K562 (cell line): ENCODE results near the gene C2orf81. TPM values are rescaled to one million over a fixed set of nuclear protein-coding genes. Genes with fewer than 3 reads are reported as not detected.
A peak's percentile ranks its signal among the peaks of the same experiment; 100 is the strongest.

Experiments used
- BRD4 ChIP-seq: fragments of 200-600 bp; sonication (generic); IDR thresholded peaks from 2 replicates; pipeline ENCODE4 v1.6.1; 2017; ENCODE audit warnings: inconsistent platforms
- BRD9 ChIP-seq: fragments of 450-650 bp; IDR thresholded peaks from 2 replicates; pipeline ENCODE4 v1.6.1; 2018; ENCODE audit warnings: low read depth; ENCODE audit not compliant: partially characterized antibody
- CBX3 ChIP-seq, 2 experiments: IDR thresholded peaks; 1 replicate in 1 of 2; 2 replicates in 1 of 2; pipeline ENCODE4 v1.6.1; 2012; ENCODE audit warnings: inconsistent platforms in 2 of 2, low read length in 2 of 2, borderline replicate concordance in 1 of 2, control low read depth in 1 of 2
- DNMT1 ChIP-seq: fragments of 450-650 bp; IDR thresholded peaks from 2 replicates; pipeline ENCODE4 v1.6.1; 2016; ENCODE audit warnings: antibody characterized with exemption, mild to moderate bottlenecking
- KLF6 ChIP-seq: fragments of 250-450 bp; sonication (Bioruptor Pico); IDR thresholded peaks from 2 replicates; pipeline ENCODE4 v1.4.0; 2020; ENCODE audit warnings: mild to moderate bottlenecking, moderate library complexity, borderline replicate concordance
- LCOR ChIP-seq: sonication (generic); formaldehyde crosslinking; IDR thresholded peaks from 2 replicates; pipeline ENCODE4 v1.8.0; 2022; ENCODE audit warnings: mild to moderate bottlenecking, missing genetic modification reagents
- MTA2 ChIP-seq: fragments of 450-650 bp; IDR thresholded peaks from 2 replicates; pipeline ENCODE4 v1.6.1; 2016; ENCODE audit warnings: low read depth
- NCOA2 ChIP-seq, 2 experiments: fragments of 450-650 bp; IDR thresholded peaks; 2 replicates each; pipeline ENCODE4 v1.6.1; 2018; ENCODE audit warnings: mild to moderate bottlenecking in 2 of 2, moderate library complexity in 1 of 2; ENCODE audit not compliant: partially characterized antibody in 2 of 2
- NR4A1 ChIP-seq, 2 experiments: fragments of 250-450 bp in 1 of 2; fragments of 450-650 bp in 1 of 2; sonication (Bioruptor Pico) in 1 of 2; IDR thresholded peaks; 2 replicates each; pipeline versions ENCODE4 v1.4.0 to v1.6.1; 2016 to 2020; ENCODE audit warnings: mild to moderate bottlenecking in 2 of 2, missing compliant biosample characterization in 1 of 2, missing genetic modification characterization in 1 of 2, moderate library complexity in 1 of 2
- NUFIP1 ChIP-seq: fragments of 450-650 bp; IDR thresholded peaks from 2 replicates; pipeline ENCODE4 v1.6.1; 2018; ENCODE audit not compliant: partially characterized antibody
- POLR2A ChIP-seq: fragments of 450-650 bp; conservative IDR thresholded peaks from 2 replicates; pipeline ENCODE4 v1.6.1; 2016
- PYGO2 ChIP-seq: fragments of 450-650 bp; IDR thresholded peaks from 2 replicates; pipeline ENCODE4 v1.6.1; 2016; ENCODE audit warnings: mild to moderate bottlenecking, missing genetic modification characterization, moderate library complexity, missing compliant biosample characterization
- RB1 ChIP-seq: fragments of 450-650 bp; IDR thresholded peaks from 2 replicates; pipeline ENCODE4 v1.6.1; 2017; ENCODE audit warnings: low read depth, mild to moderate bottlenecking
- SMARCE1 ChIP-seq: fragments of 450-650 bp; IDR thresholded peaks from 2 replicates; pipeline ENCODE4 v1.7.1; 2016; ENCODE audit warnings: mild to moderate bottlenecking
- SRF ChIP-seq, 2 experiments: fragments of 250-450, 450-650 bp in 1 of 2; sonication (Bioruptor Pico) in 1 of 2; sonication (generic) in 1 of 2; formaldehyde crosslinking; IDR thresholded peaks; 2 replicates each; pipeline versions ENCODE4 v1.5.0 to v1.5.1; 2020 to 2022; ENCODE audit warnings: mild to moderate bottlenecking in 1 of 2, missing genetic modification reagents in 1 of 2
- polyA plus RNA-seq, 8 experiments: library from polyadenylated mRNA; depleted of rRNA in 4 of 8; stranded (reverse) in 5 of 8; unstranded in 3 of 8; fragments of >200 nt; fragmentation: Nextera tagmentation in 2 of 8; fragmentation: Illumina TruSeq in 1 of 8; extraction: Ambion mirVana in 2 of 8; extraction: Trizol in 1 of 8; gene quantifications; 2 replicates each; pipeline versions ENCODE4 v1.2.1 to v1.2.3, GENCODE V29; 2011 to 2014; ENCODE audit warnings: inconsistent platforms in 1 of 8, missing spikeins in 1 of 8
- total RNA-seq, 7 experiments: library from RNA; depleted of rRNA in 6 of 7; stranded (reverse); fragments of >200 nt in 6 of 7; fragmentation: Illumina TruSeq in 2 of 7; extraction: Trizol in 2 of 7; gene quantifications; 2 replicates each; pipeline versions ENCODE4 v1.2.1 to v1.2.3, GENCODE V29; 2011 to 2021; ENCODE audit warnings: low replicate concordance in 1 of 7
- TF ChIP-seq, protein P1 (sequence below): sonication (generic); formaldehyde crosslinking; IDR thresholded peaks from 2 replicates; pipeline ENCODE4 v1.8.1; 2023; ENCODE audit warnings: mild to moderate bottlenecking, missing genetic modification reagents, moderate library complexity
- TF ChIP-seq, protein P2 (sequence below): sonication (generic); formaldehyde crosslinking; IDR thresholded peaks from 2 replicates; pipeline ENCODE4 v1.8.1; 2023; ENCODE audit warnings: mild to moderate bottlenecking, missing genetic modification reagents
- TF ChIP-seq, protein P3 (sequence below): fragments of 250-450 bp; sonication (Bioruptor Pico); IDR thresholded peaks from 2 replicates; pipeline ENCODE4 v1.4.0; 2020

The C2orf81 gene
- total and polyA plus RNA-seq, 9 of the 15 experiments (the other 6 are each of a cell fraction or from before 2014, with no cell fraction given): 0.06 TPM; not detected in 8

DNA sequence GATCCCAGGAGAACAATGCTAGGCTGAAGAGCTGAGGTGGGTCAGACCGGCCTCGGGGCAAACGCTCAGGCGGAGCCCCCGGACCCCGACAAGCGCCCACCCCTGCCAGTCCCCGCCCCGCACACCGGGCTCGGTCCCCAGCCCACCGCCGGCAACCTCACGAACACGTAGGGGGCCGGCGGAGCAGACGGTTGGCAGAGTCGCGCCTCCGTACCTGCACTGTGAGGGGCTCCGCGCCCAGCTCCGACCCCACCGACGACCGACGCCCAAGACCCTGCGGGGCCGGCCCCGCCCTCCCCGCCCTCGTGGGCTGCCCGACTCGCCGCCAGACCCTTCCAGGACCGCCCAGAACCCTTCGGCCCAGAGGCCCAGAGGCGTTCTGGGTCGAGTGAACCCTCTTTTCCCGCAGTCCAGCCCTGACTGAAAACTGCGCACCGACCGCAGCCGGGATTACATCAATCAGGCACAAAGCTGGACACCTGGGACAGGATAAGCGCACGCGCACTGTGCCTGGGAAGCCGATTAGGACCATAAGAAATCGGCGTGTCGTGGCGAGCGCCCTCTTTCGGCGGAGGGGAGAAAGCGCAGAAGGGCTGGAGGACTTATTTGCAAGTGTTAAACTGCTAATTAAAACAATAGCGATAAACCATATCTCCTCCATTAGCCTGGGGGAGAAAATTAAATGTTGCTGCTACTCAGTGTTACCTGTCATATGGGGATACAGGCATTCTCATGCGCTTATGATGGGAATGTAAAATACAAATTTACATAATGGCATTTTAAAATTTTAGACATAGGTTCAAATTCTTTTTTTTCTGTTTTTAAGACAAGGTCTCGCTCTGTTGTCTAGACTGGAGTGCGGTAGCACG is 29.6 kb downstream of the C2orf81 start (continued):
- 0 out of 2 replicates have a peak, but pooled peaks have one; percentile 13 for TF ChIP-seq KLF6 (CRISPR knock-in tag)
- TF ChIP-seq, protein P1, sequence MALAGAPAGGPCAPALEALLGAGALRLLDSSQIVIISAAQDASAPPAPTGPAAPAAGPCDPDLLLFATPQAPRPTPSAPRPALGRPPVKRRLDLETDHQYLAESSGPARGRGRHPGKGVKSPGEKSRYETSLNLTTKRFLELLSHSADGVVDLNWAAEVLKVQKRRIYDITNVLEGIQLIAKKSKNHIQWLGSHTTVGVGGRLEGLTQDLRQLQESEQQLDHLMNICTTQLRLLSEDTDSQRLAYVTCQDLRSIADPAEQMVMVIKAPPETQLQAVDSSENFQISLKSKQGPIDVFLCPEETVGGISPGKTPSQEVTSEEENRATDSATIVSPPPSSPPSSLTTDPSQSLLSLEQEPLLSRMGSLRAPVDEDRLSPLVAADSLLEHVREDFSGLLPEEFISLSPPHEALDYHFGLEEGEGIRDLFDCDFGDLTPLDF (CRISPR knock-in tag): no peak
- TF ChIP-seq PYGO2 (tag): no peak
- TF ChIP-seq SMARCE1: 0 out of 2 replicates have a peak, but pooled peaks have one; percentile 29
- TF ChIP-seq BRD9: peak; percentile 57
- peak; percentile 87 for TF ChIP-seq RB1
- TF ChIP-seq NR4A1 (CRISPR knock-in tag; IDR thresholded peaks at IDR 0.05): no peak
- no peak for TF ChIP-seq NR4A1 (tag; IDR thresholded peaks at IDR 0.05)
- TF ChIP-seq MTA2: no peak
- TF ChIP-seq LCOR (CRISPR knock-in tag): peak; percentile 86
- no peak for TF ChIP-seq DNMT1
- TF ChIP-seq, protein P2, sequence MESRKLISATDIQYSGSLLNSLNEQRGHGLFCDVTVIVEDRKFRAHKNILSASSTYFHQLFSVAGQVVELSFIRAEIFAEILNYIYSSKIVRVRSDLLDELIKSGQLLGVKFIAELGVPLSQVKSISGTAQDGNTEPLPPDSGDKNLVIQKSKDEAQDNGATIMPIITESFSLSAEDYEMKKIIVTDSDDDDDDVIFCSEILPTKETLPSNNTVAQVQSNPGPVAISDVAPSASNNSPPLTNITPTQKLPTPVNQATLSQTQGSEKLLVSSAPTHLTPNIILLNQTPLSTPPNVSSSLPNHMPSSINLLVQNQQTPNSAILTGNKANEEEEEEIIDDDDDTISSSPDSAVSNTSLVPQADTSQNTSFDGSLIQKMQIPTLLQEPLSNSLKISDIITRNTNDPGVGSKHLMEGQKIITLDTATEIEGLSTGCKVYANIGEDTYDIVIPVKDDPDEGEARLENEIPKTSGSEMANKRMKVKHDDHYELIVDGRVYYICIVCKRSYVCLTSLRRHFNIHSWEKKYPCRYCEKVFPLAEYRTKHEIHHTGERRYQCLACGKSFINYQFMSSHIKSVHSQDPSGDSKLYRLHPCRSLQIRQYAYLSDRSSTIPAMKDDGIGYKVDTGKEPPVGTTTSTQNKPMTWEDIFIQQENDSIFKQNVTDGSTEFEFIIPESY: peak; percentile 21; the same call in 1 of the 2 replicates
- TF ChIP-seq, protein P3, sequence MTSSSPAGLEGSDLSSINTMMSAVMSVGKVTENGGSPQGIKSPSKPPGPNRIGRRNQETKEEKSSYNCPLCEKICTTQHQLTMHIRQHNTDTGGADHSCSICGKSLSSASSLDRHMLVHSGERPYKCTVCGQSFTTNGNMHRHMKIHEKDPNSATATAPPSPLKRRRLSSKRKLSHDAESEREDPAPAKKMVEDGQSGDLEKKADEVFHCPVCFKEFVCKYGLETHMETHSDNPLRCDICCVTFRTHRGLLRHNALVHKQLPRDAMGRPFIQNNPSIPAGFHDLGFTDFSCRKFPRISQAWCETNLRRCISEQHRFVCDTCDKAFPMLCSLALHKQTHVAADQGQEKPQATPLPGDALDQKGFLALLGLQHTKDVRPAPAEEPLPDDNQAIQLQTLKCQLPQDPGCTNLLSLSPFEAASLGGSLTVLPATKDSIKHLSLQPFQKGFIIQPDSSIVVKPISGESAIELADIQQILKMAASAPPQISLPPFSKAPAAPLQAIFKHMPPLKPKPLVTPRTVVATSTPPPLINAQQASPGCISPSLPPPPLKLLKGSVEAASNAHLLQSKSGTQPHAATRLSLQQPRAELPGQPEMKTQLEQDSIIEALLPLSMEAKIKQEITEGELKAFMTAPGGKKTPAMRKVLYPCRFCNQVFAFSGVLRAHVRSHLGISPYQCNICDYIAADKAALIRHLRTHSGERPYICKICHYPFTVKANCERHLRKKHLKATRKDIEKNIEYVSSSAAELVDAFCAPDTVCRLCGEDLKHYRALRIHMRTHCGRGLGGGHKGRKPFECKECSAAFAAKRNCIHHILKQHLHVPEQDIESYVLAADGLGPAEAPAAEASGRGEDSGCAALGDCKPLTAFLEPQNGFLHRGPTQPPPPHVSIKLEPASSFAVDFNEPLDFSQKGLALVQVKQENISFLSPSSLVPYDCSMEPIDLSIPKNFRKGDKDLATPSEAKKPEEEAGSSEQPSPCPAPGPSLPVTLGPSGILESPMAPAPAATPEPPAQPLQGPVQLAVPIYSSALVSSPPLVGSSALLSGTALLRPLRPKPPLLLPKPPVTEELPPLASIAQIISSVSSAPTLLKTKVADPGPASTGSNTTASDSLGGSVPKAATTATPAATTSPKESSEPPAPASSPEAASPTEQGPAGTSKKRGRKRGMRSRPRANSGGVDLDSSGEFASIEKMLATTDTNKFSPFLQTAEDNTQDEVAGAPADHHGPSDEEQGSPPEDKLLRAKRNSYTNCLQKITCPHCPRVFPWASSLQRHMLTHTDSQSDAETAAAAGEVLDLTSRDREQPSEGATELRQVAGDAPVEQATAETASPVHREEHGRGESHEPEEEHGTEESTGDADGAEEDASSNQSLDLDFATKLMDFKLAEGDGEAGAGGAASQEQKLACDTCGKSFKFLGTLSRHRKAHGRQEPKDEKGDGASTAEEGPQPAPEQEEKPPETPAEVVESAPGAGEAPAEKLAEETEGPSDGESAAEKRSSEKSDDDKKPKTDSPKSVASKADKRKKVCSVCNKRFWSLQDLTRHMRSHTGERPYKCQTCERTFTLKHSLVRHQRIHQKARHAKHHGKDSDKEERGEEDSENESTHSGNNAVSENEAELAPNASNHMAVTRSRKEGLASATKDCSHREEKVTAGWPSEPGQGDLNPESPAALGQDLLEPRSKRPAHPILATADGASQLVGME: no peak
- no peak for TF ChIP-seq NUFIP1
- TF ChIP-seq POLR2A: peak; percentile 55; the same call in 1 of the 2 replicates
- TF ChIP-seq NCOA2 (IDR thresholded peaks at IDR 0.05; ENCODE audit: partially characterized antibody in 2 of 2): peak in 1 of 2 experiments; percentile 98
- TF ChIP-seq CBX3 (IDR thresholded peaks at IDR 0.05; ENCODE audit: borderline replicate concordance in 1 of 2, low read length in 2 of 2): 0 out of 3 replicates have a peak, but pooled peaks of 1 of the 2 experiments have one; percentile 17
- TF ChIP-seq SRF (CRISPR knock-in tag; IDR thresholded peaks at IDR 0.05): no peak
- TF ChIP-seq BRD4: no peak
